ENCODE measurements around the gene ZNF446.

- TF ChIP-seq CTCF (conservative IDR thresholded peaks at IDR 0.05; ENCODE audit: low read length) (no peak), EZH2phosphoT487 (IDR thresholded peaks at IDR 0.05; ENCODE audit: borderline replicate concordance) (no peak)
Measured at GRCh38 chr19:58453743-58454142, 22.4 kb upstream of the ZNF446 start.
